HepG2 (cell line): Measurements from ENCODE around the gene TASP1. TPM values are rescaled to one million over a fixed set of nuclear protein-coding genes. Genes with fewer than 3 reads are reported as not detected.
A peak's percentile ranks its signal among the peaks of the same experiment; 100 is the strongest.

ENCODE experiments used
- ELF1 ChIP-seq: sonication (generic); formaldehyde crosslinking; IDR thresholded peaks from 2 replicates; pipeline ENCODE4 v1.4.0; 2020; ENCODE audit warnings: missing genetic modification reagents
- ERF ChIP-seq: IDR thresholded peaks from 2 replicates; pipeline ENCODE4 v1.6.1; 2018; ENCODE audit warnings: missing biosample characterization, missing genetic modification reagents
- FOXA3 ChIP-seq: IDR thresholded peaks from 2 replicates; pipeline ENCODE4 v1.6.1; 2016; ENCODE audit warnings: missing genetic modification reagents, missing compliant biosample characterization
- HNRNPL ChIP-seq: fragments of 200-400 bp; formaldehyde crosslinking; IDR thresholded peaks from 2 replicates; pipeline ENCODE4 v1.6.1; 2017; ENCODE audit warnings: mild to moderate bottlenecking, low read depth, low read length
- IKZF1 ChIP-seq: fragments of 450-650 bp; IDR thresholded peaks from 2 replicates; pipeline ENCODE4 v1.7.1; 2016
- SIN3A ChIP-seq: IDR thresholded peaks from 2 replicates; pipeline ENCODE4 v1.6.1; 2011; ENCODE audit warnings: low read depth, mild to moderate bottlenecking, control low read depth, low read length, borderline replicate concordance
- SKI ChIP-seq: fragments of 450-650 bp; IDR thresholded peaks from one replicate; pipeline ENCODE4 v1.6.1; 2018; ENCODE audit warnings: mild to moderate bottlenecking; ENCODE audit not compliant: partially characterized antibody
- SRY ChIP-seq: sonication (generic); formaldehyde crosslinking; IDR thresholded peaks from 2 replicates; pipeline ENCODE4 v1.8.0; 2022; ENCODE audit warnings: mild to moderate bottlenecking, missing genetic modification reagents
- TCF7L2 ChIP-seq: IDR thresholded peaks from 2 replicates; pipeline ENCODE4 v1.6.1; 2011; ENCODE audit warnings: mild to moderate bottlenecking, low read depth, low read length, moderate library complexity
- THAP11 ChIP-seq: IDR thresholded peaks from 2 replicates; pipeline ENCODE4 v1.6.1; 2016; ENCODE audit warnings: missing biosample characterization, missing genetic modification reagents
- ZBED4 ChIP-seq: sonication (generic); formaldehyde crosslinking; IDR thresholded peaks from 2 replicates; pipeline ENCODE4 v1.4.0; 2020; ENCODE audit warnings: missing genetic modification reagents, borderline replicate concordance
- ZBTB7A ChIP-seq: sonication (generic); formaldehyde crosslinking; IDR thresholded peaks from 2 replicates; pipeline ENCODE4 v1.8.0; 2022; ENCODE audit warnings: mild to moderate bottlenecking, missing genetic modification reagents
- ZIK1 ChIP-seq: sonication (generic); formaldehyde crosslinking; IDR thresholded peaks from 2 replicates; pipeline ENCODE4 v1.5.0; 2020; ENCODE audit warnings: mild to moderate bottlenecking, low read depth, missing genetic modification reagents, borderline replicate concordance
- ZNF12 ChIP-seq: sonication (generic); formaldehyde crosslinking; IDR thresholded peaks from 2 replicates; pipeline ENCODE4 v1.5.0; 2020; ENCODE audit warnings: missing genetic modification reagents
- ZNF20 ChIP-seq: sonication (generic); formaldehyde crosslinking; IDR thresholded peaks from 2 replicates; pipeline ENCODE4 v1.4.0; 2020; ENCODE audit warnings: mild to moderate bottlenecking, moderate library complexity, missing genetic modification reagents
- ZNF235 ChIP-seq: sonication (generic); formaldehyde crosslinking; IDR thresholded peaks from 2 replicates; pipeline ENCODE4 v1.8.1; 2023; ENCODE audit warnings: mild to moderate bottlenecking, missing genetic modification reagents, borderline replicate concordance
- ZNF335 ChIP-seq: sonication (generic); formaldehyde crosslinking; IDR thresholded peaks from 2 replicates; pipeline ENCODE4 v1.4.0; 2020; ENCODE audit warnings: missing genetic modification reagents
- ZNF432 ChIP-seq: sonication (generic); formaldehyde crosslinking; IDR thresholded peaks from 2 replicates; pipeline ENCODE4 v1.5.0; 2020; ENCODE audit warnings: missing genetic modification reagents, mild to moderate bottlenecking, borderline replicate concordance
- ZNF510 ChIP-seq: sonication (generic); formaldehyde crosslinking; IDR thresholded peaks from 2 replicates; pipeline ENCODE4 v1.4.0; 2020; ENCODE audit warnings: low read depth, mild to moderate bottlenecking, missing genetic modification reagents
- ZNF546 ChIP-seq: sonication (generic); formaldehyde crosslinking; conservative IDR thresholded peaks from 2 replicates; pipeline ENCODE4 v1.8.1; 2023; ENCODE audit warnings: mild to moderate bottlenecking, missing genetic modification reagents
- polyA plus RNA-seq, 8 experiments: library from polyadenylated mRNA; depleted of rRNA in 3 of 8; stranded (reverse) in 7 of 8; unstranded in 1 of 8; fragments of >200 nt; fragmentation: Illumina TruSeq in 4 of 8; extraction: Trizol in 4 of 8; gene quantifications; 2 replicates each; pipeline versions ENCODE4 v1.2.1 to v1.2.3, GENCODE V29; 2011 to 2016; ENCODE audit warnings: low read depth in 4 of 8, missing spikeins in 1 of 8, mixed read lengths in 1 of 8; ENCODE audit not compliant: insufficient read depth in 1 of 8
- total RNA-seq, 5 experiments: library from RNA; depleted of rRNA; stranded (reverse); fragments of >200 nt; fragmentation: Illumina TruSeq; extraction: Trizol; gene quantifications; 2 replicates each; pipeline ENCODE4 v1.2.3, GENCODE V29; 2016; ENCODE audit warnings: low read depth in 1 of 5
- TF ChIP-seq, protein P1 (sequence below): sonication (generic); formaldehyde crosslinking; IDR thresholded peaks from 2 replicates; pipeline ENCODE4 v1.4.0; 2020; ENCODE audit warnings: mild to moderate bottlenecking, missing genetic modification reagents
- TF ChIP-seq, protein P2 (sequence below): sonication (generic); formaldehyde crosslinking; IDR thresholded peaks from 2 replicates; pipeline ENCODE4 v1.5.1; 2020; ENCODE audit warnings: missing genetic modification reagents, mild to moderate bottlenecking, borderline replicate concordance
- TF ChIP-seq, protein P3 (sequence below): IDR thresholded peaks from 2 replicates; pipeline ENCODE4 v1.6.1; 2016; ENCODE audit warnings: low read depth

TASP1 gene
- total and polyA plus RNA-seq, 2 of the 13 experiments (the other 11 are each of a cell fraction or from before 2014, with no cell fraction given), result 10.0 to 25.2 TPM

DNA sequence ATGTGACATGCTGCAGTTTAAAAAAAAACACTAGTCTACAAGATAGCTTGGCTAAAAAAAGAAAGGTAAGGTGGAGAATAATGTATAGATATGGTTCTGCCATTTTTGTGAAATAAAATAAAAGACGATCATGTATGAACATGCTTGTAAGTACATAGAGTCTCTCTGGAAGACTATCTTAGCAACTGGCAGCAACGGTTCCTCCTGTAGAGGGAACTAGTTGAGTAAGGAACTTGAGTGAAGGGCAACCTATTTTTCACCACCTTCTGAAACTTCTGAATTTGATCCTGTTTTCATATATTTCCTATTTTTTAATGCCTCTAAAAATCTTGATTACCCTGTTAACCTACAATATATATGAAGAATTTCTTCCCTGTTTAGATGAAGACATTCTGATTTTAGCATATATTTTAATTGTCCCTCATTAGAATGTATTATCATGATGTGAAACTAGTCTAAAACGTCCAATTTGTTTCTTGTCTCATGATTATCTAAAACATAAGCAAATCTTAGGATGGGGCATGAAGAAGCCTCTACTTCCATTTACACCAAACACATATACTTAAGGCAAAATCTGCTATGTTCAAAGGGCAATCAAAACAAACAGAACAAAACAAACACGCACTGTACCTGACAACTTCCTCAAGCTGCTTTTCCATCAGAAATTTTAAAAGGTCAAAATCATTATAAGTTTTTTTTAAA, 215.1 kb downstream of the TASP1 start (continued):
- TF ChIP-seq, protein P1, sequence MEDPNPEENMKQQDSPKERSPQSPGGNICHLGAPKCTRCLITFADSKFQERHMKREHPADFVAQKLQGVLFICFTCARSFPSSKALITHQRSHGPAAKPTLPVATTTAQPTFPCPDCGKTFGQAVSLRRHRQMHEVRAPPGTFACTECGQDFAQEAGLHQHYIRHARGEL (CRISPR knock-in tag), result no peak
- TF ChIP-seq ELF1 (CRISPR knock-in tag), result no peak
- no peak for TF ChIP-seq ZNF546 (CRISPR knock-in tag)
- no peak for TF ChIP-seq ZNF20 (CRISPR knock-in tag)
- no peak; the same call in 1 of the 2 replicates for TF ChIP-seq ZBED4 (CRISPR knock-in tag)
- TF ChIP-seq SKI, result no peak
- TF ChIP-seq ZNF432 (CRISPR knock-in tag), result no peak
- TF ChIP-seq HNRNPL, result no peak
- no peak for TF ChIP-seq ZBTB7A
- 0 out of 2 replicates have a peak, but pooled peaks have one; percentile 25 for TF ChIP-seq TCF7L2
- TF ChIP-seq, protein P2, sequence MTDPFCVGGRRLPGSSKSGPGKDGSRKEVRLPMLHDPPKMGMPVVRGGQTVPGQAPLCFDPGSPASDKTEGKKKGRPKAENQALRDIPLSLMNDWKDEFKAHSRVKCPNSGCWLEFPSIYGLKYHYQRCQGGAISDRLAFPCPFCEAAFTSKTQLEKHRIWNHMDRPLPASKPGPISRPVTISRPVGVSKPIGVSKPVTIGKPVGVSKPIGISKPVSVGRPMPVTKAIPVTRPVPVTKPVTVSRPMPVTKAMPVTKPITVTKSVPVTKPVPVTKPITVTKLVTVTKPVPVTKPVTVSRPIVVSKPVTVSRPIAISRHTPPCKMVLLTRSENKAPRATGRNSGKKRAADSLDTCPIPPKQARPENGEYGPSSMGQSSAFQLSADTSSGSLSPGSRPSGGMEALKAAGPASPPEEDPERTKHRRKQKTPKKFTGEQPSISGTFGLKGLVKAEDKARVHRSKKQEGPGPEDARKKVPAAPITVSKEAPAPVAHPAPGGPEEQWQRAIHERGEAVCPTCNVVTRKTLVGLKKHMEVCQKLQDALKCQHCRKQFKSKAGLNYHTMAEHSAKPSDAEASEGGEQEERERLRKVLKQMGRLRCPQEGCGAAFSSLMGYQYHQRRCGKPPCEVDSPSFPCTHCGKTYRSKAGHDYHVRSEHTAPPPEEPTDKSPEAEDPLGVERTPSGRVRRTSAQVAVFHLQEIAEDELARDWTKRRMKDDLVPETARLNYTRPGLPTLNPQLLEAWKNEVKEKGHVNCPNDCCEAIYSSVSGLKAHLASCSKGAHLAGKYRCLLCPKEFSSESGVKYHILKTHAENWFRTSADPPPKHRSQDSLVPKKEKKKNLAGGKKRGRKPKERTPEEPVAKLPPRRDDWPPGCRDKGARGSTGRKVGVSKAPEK (CRISPR knock-in tag), result no peak
- TF ChIP-seq ERF (CRISPR knock-in tag), result peak; percentile 17; the same call in 1 of the 2 replicates
- TF ChIP-seq IKZF1, result no peak
- TF ChIP-seq ZNF510, result no peak
- TF ChIP-seq THAP11 (CRISPR knock-in tag), result 0 out of 2 replicates have a peak, but pooled peaks have one; percentile 41
- TF ChIP-seq ZNF335 (CRISPR knock-in tag), result 0 out of 2 replicates have a peak, but pooled peaks have one; percentile 2
- TF ChIP-seq SRY (CRISPR knock-in tag), result no peak
- no peak for TF ChIP-seq SIN3A
- TF ChIP-seq, protein P3, sequence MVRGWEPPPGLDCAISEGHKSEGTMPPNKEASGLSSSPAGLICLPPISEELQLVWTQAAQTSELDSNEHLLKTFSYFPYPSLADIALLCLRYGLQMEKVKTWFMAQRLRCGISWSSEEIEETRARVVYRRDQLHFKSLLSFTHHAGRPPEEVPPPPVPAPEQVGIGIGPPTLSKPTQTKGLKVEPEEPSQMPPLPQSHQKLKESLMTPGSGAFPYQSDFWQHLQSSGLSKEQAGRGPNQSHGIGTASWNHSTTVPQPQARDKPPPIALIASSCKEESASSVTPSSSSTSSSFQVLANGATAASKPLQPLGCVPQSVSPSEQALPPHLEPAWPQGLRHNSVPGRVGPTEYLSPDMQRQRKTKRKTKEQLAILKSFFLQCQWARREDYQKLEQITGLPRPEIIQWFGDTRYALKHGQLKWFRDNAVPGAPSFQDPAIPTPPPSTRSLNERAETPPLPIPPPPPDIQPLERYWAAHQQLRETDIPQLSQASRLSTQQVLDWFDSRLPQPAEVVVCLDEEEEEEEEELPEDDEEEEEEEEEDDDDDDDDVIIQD (CRISPR knock-in tag), result peak; percentile 49; the same call in 1 of the 2 replicates
- no peak for TF ChIP-seq ZNF235 (CRISPR knock-in tag)
- TF ChIP-seq FOXA3 (CRISPR knock-in tag), result peak; percentile 88
- no peak for TF ChIP-seq ZIK1
- TF ChIP-seq ZNF12, result no peak
